ENCODE results near the gene PLA2G4B.

The PLA2G4B gene

GRCh38 chr15:41838400-41838897, at the start of gene PLA2G4B:
PLA2G4B (plus strand) TSS chr15:41838847; CDS start chr15:41838914, 67 bp downstream.
- no peak for DNase-seq (ENCODE audit: low spot score)

GRCh38 chr15:41789236-41789635, 49.4 kb upstream of the PLA2G4B start:
- DNase-seq (ENCODE audit: low spot score) = no peak

GRCh38 chr15:41789662-41790061, 49.0 kb upstream of the PLA2G4B start:
- DNase-seq (ENCODE audit: low spot score) = no peak

GRCh38 chr15:41790169-41790568, 48.5 kb upstream of the PLA2G4B start:
- DNase-seq (ENCODE audit: low spot score) = no peak

DNA sequence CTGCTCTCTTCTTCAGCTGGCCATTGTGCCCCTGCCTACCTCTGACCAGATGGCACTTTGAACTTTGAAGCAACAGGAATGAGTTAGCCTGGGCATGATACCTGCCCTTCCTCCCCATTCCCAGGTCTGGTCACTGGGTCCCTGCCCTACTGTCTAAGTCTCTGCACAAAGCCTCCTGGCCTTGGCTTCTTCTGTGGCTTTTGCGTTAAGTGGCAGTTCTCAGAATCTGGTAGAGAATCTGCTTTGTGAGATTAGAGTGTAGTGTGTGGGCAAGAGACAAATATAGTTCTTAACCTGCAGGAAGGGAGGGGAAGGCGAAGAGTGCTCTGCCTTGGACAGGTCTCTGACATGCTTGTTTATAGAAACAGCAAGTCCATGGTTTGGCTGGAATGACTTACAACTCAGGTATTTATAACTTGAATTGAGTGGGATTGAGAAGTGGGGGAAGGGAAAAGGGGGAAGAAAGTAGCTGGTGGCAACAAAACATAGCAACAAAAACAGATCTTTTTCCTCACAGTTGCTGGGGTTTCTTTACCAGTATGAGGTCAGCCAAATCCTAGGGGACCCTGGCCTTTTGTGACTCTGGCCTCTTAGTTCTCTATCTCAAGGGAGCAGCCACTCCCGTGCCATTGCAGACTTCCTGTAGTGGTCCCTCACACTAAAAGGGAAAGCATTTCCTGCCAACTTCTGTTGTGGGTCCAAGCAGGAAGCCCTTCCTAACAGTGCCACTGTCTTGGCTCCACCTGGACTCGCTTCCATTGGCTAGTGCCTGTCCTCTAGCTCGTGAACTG, 47.7 kb upstream of the PLA2G4B start:
- no peak for DNase-seq (ENCODE audit: low spot score)

DNA sequence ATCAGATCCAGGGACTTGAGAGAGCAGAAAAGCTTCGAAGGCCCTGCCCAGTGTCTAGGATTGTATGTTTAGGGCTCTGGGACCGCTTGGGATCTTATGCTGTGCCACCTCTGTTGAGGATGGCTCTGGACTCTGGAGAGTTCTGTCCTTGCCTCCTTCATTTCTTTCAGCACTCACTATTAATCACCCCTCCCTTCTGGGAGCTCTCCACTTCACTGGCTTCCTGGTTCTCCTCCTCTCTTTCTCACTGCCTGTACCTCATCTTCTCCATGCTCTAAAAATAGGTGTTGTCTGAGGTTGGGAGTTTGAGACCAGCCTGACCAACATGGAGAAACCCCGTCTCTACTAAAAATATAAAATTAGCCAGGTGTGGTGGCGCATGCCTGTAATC, 47.1 kb upstream of the PLA2G4B start:
- no peak for DNase-seq (ENCODE audit: low spot score)

DNA sequence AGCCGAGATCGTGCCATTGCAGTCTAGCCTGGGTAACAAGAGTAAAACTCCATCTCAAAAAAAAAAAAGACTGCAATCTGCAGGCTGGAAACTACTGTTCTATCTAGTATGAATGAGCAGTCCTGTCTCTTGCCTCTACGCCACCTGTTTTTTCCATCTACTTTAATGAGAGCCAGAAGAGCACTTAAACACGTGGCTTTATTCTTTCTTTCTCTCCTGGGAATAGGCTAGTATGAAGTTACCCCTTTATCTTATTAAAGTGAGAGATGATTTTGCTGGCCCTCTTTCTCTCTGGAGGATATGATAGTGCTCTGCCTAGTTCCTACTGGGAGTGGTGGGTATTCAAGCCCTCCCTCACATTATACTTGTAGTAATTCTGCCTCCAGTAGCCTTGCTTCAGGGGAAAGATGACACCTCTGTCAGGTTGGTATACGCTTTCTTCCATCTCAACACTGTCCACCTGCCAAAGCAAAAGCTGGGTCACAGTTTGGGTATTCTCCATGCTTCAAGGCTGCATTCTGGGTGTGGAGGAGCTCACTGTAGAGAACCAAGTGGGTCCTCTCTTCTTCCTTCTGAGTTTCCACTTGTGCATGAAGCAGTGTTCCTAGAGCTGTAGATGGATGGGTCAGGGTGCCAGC, 46.5 kb upstream of the PLA2G4B start:
- DNase-seq (ENCODE audit: low spot score) = no peak

GRCh38 chr15:41794081-41794480, 44.6 kb upstream of the PLA2G4B start:
- no peak for DNase-seq (ENCODE audit: low spot score)

DNA sequence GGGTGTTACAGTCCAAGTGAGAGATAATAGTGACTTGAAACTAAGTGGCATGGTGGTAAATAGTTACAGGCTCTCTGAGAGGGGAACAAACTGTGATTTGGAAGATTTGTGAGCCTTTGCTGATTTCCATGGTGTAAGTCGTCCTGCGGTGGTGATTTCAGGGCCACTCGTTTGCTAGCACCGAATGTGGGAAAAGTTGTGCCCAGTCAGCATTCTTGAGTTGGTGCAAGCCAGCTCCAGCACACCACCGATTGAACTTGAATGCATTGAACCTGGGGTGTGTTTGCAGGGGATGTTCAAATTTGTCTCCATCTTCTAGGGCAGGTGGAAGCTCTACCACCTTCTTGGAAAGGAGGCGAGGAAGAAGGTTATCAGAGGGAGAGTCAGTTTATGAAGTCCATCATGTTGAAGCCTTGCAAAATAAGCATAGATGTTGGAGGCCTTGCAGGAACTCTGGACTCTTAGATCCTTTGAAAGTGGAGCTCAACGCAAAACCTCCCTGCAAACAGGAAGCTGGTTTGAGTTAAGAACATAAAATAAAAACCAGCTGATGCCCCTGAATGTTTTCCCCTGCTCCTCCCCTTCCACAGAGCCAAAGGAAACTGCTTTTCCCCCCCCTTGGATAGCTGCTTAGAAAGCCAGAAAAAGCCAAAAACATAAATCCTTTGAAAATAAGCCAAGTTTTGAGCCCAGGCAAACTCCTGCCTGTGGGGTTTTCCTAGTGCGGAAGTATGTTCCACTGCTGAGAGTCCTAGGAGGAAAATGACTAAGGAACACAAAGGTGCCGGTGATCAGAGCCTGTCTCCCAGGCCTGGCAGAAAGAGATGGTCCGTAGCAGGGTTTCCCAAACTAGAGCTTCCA, 42.4 kb upstream of the PLA2G4B start:
- no peak for DNase-seq (ENCODE audit: low spot score)

DNA sequence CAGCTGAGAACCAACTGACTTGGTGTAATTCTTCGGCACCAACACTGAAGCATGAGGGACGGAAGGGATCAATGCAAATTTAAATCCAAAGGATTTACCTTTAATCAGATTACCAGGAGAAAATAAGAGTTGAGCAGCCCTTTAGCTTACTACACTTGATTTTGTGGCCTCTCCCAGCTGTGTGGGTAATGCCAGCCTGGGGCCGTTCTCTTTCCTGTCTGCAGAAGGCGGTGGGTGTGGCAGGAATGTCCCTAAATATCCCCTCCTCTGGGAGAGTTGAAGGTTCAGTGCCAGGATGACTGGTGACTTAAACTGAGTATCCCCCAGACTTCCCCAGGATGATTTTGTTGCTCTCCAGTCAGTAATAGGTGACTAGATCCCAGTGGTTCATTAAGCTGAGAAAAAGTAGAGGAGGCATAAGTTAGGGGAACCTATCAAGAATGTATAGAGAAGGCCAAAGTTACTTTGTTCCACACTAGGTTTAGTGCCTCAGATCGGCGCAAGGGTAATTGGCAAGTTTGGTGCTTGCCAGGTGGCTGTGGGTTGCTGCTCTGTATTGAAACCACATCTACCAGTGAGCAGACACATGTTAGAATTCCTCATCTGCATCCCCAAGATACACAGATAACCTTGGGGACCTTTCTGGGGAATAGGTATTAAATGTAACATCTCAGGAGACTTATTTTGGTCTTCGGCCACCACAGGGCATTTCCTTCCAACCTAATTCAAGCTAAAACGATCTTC, 41.3 kb upstream of the PLA2G4B start:
- no peak for DNase-seq (ENCODE audit: low spot score)

- DNase-seq (ENCODE audit: low spot score) = no peak
These were observed 39.8 kb upstream of the PLA2G4B start for GRCh38 chr15:41798607-41799487.

GRCh38 chr15:41799488-41799805, 39.2 kb upstream of the PLA2G4B start:
- no peak for DNase-seq (ENCODE audit: low spot score)

GRCh38 chr15:41801185-41801584, 37.5 kb upstream of the PLA2G4B start:
- no peak for DNase-seq (ENCODE audit: low spot score)

- DNase-seq (ENCODE audit: low spot score) = no peak
These were observed 36.7 kb upstream of the PLA2G4B start for GRCh38 chr15:41801850-41802455.

GRCh38 chr15:41804361-41804760, 34.3 kb upstream of the PLA2G4B start:
- no peak for DNase-seq (ENCODE audit: low spot score)

DNA sequence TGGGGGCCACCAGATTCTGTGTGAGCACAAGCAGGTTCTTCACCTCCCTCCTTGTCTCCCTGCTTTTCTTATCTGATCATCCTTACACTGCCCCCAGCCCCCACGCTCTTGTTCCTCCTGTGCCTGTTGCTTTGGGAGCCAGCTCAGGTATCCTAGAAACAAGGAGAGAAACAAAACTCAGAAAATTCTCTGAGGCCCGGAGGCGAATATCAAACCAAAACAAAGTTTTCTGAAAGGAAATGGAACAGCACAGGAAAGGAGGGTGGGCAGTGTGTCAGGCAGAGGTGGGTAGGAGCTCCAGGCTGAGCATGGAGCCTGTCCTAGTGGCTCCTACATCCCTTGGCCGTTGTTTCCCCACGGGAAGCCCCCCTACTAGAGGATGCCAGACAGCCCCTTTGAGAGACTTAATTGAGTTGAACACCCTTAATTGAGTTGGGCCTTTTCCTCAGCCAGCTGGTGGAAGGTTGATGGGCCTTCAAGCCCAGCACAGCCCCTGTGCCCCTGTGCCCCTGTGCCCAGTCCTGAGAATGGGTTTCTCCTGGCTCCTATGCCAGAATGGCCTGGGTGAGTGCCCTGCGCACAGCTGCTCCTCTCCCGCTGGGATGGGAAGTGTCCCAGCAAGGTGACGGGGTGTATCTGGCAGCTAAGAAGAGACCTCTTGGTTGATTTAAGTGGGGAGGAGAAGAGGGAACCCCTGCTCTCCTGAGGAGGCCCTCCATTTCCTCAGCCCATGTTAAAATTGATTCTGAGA, 33.6 kb upstream of the PLA2G4B start:
- no peak for DNase-seq (ENCODE audit: low spot score)

- DNase-seq (ENCODE audit: low spot score) = no peak
These were observed 32.9 kb upstream of the PLA2G4B start for GRCh38 chr15:41805711-41806110.

DNA sequence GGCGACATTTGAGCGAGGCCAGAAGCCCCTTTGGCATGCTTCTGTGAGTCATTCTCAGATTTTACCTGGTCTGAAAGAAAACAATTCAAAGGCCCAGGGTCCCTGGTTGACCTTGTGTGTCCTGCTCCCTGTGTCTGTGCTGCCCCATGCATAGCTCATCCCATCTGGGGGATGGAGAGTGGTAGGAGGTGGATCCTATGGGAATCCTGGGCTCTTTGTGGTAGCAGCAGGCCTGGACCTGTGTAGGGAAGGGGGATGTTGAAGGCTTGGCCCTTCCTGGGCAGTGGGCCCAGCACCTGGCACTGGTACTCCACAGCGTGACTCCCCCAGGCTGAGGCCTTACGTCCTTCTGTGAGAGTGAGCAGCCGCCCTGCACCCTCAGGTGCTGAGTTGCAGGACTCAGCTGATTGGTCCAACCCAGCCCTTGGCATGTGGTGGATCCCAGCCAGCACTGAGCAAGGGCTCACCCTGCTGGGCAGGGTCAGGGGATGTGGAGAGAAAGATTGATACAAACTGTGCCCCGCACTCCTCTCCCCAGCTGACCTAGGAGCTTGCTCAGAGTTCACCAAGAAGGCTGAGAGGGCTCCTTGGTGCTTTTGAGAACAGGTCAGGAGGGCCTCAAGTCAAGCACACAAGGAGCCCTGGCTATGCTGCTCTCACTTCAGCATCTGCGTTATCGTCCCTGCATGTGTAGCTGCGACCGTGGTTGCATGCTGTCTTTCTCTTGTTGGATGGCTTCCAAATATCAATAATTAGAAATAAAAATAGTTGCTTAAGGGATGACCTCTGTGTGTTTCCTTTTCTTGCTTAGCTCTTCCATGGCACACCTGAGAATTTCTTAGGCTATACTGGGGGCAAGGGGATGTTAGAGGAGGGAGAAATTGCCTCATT, 32.1 kb upstream of the PLA2G4B start:
- no peak for DNase-seq (ENCODE audit: low spot score)

GRCh38 chr15:41809121-41809520, 29.5 kb upstream of the PLA2G4B start:
- no peak for DNase-seq (ENCODE audit: low spot score)

Measured in globus pallidus (tissue), 1 donor.